ENCODE measurements around the gene SFRP4. TPM values are rescaled to one million over a fixed set of nuclear protein-coding genes. Genes with fewer than 3 reads are reported as not detected.

SFRP4 gene
- total RNA-seq, 1 experiment from 2014 or later = not detected

- no peaks in the 10 kb centered on the region for H3K27me3 ChIP-seq (ENCODE audit: insufficient read depth, low read length)
- no peak overlapping the region for H2AFZ ChIP-seq (ENCODE audit: low read length)
- no peaks in the 10 kb centered on the region for H3K23me2 ChIP-seq (ENCODE audit: insufficient read length, low read depth, low read length, poor library complexity, severe bottlenecking)
- Mint-ChIP-seq H3K36me3 (ENCODE audit: insufficient read depth in 1 of 3, low read depth in 3 of 3) (no peaks in the 10 kb centered on the region), H3K4me3 (no peak overlapping the region), H3K27me3 (ENCODE audit: low read depth) (no peaks in the 10 kb centered on the region; the same call in 1 of the 2 replicates), H3K4me1 (0 out of 4 replicates have a peak, but pooled peaks cover 0 to 2% of the 10 kb centered on the region in 2 experiments), H3K9me3 (peaks cover 0 to 2% of the 10 kb centered on the region in 2 experiments; a peak in 1 of 5 replicates), H3K27ac (no peak overlapping the region)
- TF ChIP-seq CTCF (conservative IDR thresholded peaks at IDR 0.05) = no peak
- no peak overlapping the region for H3K18ac ChIP-seq (ENCODE audit: insufficient read length, low read depth, low read length)
- no peaks in the 10 kb centered on the region for H3K4me1 ChIP-seq (ENCODE audit: insufficient read depth, low read length)
- no peak overlapping the region for H4K5ac ChIP-seq (ENCODE audit: insufficient read length, low read depth, low read length)
- no peak overlapping the region for H3K4ac ChIP-seq (ENCODE audit: low read depth, low read length)
- H4K20me1 ChIP-seq (ENCODE audit: control insufficient read depth, insufficient read depth, insufficient read length) = no peaks in the 10 kb centered on the region
- no peak overlapping the region for H3K14ac ChIP-seq (ENCODE audit: insufficient read depth, low read length)
- no peak overlapping the region for H2BK5ac ChIP-seq (ENCODE audit: insufficient read length, low read length)
- H2BK120ac ChIP-seq (ENCODE audit: low read depth, low read length, poor library complexity, severe bottlenecking) = no peak overlapping the region
- no peak overlapping the region for H4K8ac ChIP-seq (replicated peaks; ENCODE audit: insufficient read length, low read depth, low read length)
- H4K91ac ChIP-seq (ENCODE audit: insufficient read length, low read depth, low read length) = no peak overlapping the region
- no peak overlapping the region for H2BK15ac ChIP-seq (ENCODE audit: low read depth, low read length)
- H3K9me3 ChIP-seq (ENCODE audit: control insufficient read depth, low read depth, low read length) = no peaks in the 10 kb centered on the region
- no peak overlapping the region for H3K56ac ChIP-seq (ENCODE audit: insufficient read length, low read depth, low read length)
- no peak overlapping the region for H3K9ac ChIP-seq (ENCODE audit: extremely low read depth, insufficient read length, low read length)
- DNase-seq = no peak
- no peaks in the 10 kb centered on the region for H3K79me1 ChIP-seq (ENCODE audit: insufficient read depth, low read depth, low read length, poor library complexity, severe bottlenecking)
- H3T11ph ChIP-seq (ENCODE audit: low read length) = no peak overlapping the region
- no peak overlapping the region for H2AK5ac ChIP-seq (ENCODE audit: insufficient read length, low read length)
- no peak overlapping the region for H3K4me2 ChIP-seq (ENCODE audit: insufficient read depth, insufficient read length, low read length)
- no peaks in the 10 kb centered on the region for H3K79me2 ChIP-seq (ENCODE audit: insufficient read depth, low read length)
- no peak overlapping the region for H2BK12ac ChIP-seq (ENCODE audit: insufficient read length, low read depth, low read length)
- H3K27ac ChIP-seq (ENCODE audit: insufficient read length, low read depth, low read length) = no peak overlapping the region
- WGBS (ENCODE audit: extremely low coverage, insufficient read length, low lambda C conversion rate) = no CpG with 5 or more reads among the region's 3 CpGs
- H3K23ac ChIP-seq (ENCODE audit: insufficient read length, low read depth, low read length) = no peak overlapping the region
- no peak overlapping the region for H2BK20ac ChIP-seq (ENCODE audit: low read depth, low read length, poor library complexity, severe bottlenecking)
These were observed 16.8 kb downstream of the SFRP4 start for GRCh38 chr7:37899712-37900247.
